Stimulated activated CD4-positive, alpha-beta T cell treated with anti-CD3 and anti-CD28 coated beads, Interleukin-1b, Interleukin-23, amount 100 ng/mL, for 48 hours (primary cell): ENCODE measurements around the gene SETD6.

ENCODE experiments used
- DNase-seq: peaks from one replicate; pipeline ENCODE4 v3.0.0-alpha.2; 2020

The SETD6 gene

DNA sequence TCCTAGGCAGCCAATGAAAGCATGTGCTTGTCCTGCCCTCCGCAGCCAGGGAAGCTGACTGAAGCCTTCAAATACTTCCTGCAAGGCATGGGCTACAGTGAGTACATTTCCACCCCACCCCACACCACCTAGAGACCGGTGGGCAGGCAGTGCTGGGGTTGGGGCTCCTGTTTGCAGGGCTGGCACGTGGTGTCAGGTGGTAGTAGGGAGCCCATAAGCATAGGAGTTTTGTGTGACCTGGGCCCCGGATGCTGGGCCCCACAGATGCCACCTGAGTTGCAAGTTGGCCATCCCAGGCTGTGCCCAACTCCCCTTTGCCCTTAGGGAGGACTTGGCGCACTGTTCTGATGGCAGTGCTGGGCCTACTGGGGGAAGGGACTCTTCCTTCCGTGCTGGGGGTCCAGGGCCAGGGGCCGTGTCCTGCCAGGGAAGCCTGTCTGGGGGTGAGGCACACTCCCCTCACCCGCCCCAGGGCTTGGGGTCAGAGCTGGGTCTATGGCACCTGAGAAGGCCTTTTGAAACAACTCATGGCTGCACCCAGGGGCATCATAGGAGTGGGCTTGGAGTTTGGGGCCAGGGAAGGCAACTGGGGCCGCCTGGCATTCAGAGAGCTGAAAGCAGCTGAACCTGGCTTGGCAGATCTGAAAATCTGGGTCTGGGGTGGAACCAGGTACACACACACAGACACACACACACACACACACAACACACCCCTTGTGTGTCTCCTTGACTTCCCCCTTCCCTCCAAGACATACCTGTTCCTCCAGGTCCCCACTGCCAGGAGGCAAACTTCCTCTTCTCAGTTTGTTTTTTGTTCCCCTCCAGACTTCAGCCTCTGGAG is 5.8 kb upstream of the SETD6 start:
- no peak for DNase-seq

DNA sequence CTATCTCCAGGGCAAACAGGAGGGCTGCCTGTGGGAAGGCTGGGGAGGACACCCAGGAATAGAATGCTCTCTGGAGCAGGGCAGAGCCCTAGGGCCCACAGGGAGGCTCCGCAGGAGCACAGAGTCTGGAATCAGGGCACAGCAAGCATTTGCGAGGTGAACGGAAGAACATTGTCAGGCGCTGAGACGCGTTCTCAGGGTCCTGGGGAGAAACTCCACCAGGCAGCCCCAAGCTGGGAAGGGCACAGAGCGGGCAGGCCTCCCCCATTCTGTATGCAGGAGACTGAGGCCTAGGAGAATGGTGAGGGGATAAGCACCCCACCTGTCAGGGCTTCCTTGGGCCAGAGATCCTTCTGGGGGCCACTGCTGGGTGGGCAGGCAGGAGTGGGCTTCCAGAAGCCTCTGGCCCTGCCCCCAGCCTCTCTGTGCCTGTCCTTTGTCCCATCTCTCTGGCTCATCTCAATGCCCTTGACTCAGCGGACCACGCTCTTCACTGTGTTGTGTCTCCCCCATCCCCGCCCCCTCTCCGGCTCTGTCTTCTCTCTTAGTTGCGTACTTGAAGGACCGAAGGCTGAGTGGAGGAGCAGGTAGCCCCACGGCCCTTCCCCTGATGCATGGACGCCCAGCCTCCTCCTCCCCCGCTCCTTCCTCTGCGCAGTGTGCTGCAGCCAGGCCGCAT is 5.1 kb upstream of the SETD6 start:
- DNase-seq: no peak

DNA sequence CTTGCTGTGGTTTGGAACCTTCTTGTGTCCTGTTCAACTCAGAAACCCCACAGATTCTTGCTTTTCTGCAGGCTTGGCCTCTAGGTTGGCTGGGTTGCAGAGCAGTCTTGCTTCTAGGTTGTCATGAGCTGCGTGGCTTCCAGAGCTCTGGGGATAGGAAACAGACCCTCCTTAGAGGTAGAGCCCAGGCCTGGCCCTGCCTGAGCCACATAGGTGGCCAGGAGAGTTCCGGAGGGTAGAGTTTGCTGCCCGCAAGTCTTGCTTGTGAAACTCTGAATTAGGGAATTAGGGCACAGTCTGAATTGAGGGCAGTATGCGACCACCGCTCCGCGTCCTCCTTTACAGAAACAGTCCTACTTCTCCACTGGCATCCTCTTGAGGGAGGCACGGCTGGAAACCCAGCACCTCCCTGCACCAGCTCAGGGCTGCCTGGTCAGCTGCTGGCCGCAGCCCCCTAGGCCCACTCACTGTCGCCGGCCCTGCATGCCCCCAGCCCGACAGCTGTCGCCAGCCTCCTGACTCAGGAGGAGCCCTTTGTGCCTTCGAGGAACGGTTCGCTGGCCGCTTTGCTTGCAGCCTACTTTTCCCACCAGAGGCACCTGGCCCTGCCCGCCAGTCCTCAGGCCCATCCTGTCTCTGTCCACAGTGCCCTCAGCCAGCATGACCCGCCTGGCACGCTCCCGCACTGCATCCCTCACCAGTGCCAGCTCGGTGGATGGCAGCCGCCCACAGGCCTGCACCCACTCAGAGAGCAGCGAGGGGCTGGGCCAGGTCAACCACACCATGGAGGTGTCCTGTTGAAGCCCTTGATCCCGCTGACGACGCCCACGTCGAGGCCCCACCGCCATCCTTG is 4.3 kb upstream of the SETD6 start:
- no peak for DNase-seq

DNA sequence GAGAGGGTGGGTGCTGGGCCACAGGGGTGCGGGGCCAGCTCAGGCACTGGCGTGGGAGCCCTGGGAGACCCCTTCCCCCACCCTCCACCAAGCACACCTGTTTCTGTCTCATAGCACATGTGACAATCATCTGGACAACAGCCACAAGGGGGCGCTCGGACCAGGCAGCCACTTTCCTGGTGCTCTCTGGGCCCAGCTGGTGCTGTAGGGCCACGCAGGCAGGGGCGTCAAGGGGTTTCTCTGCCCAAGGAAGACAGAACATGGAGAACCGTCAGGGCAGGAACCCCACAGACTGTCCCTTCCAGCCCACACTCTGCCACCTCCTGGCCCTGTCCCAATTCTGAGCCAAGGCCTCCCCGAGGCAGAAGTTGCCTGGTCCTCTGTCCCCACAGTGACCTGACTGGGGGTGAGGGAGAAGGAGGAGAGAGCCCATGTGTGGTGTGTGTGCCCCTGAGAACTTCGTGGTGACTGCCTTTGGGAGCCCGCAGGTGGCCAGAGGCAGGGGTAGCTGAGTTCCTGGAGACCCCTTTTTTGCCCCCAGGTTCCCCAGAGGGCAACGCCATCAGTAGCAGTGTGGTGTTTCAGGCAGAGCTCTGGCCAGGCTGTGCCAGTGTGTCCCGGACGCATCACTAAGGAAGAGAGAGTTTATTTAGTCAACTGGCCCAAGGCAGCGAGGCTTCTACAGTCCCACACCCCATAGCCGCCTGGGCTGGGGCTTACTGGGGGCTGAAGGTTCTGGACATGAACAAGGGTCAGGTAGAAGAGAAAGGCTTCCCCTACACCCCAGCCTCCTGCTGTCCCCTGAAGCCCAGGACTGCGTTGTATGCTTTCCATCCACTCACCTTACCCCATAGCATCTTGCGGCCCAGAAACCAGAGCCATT is 3.1 kb upstream of the SETD6 start:
- peak; percentile 83 for DNase-seq

DNA sequence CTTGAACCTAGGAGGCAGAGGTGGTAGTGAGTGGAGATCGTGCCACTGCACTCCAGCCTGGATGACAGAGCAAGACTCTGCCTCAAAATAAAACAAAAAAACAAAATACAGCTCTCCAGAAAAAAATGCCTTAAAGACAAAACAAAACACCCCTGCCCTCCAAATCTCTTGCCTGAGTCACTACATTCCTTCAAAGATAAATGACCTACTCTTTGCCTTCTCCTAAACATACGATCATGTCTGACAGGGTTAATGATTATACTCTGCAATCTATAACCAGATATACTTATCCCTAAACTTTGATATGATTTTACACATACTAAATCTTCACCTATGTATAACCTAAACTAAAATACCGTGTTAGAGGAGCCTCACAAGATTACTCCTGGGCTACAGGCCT is 1.4 kb upstream of the SETD6 start:
- DNase-seq: no peak

DNA sequence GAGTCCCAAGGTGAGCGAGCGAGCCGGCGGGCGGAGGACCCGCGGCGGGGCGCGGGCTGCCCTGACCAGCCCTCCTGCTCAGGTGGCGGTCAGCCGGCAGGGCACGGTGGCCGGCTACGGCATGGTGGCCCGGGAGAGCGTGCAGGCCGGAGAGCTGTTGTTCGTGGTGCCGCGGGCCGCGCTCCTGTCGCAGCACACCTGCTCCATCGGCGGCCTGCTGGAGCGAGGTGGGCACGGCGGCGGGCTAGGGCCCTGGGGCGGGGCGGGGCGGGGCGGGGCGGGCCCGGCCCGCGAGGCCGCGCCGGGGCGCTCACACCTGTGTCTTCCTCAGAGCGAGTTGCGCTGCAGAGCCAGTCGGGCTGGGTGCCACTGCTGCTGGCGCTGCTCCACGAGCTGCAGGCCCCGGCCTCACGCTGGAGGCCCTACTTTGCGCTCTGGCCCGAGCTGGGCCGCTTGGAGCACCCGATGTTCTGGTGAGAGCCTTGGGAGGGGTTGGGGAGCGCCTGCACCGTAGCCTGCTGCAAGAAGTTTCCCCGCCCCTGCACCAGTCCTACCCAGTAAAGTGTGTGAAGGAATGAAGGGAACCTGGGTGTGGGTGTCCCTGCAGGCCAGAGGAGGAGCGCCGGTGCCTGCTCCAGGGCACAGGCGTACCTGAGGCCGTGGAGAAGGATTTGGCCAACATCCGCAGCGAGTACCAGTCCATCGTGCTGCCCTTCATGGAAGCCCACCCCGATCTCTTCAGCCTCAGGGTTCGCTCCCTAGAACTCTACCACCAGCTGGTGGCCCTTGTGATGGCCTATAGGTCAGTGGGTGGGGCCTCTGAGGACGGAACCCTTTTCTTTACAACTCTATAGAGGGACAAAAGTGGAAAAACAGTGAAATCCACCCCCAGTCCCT is 802 bp downstream of the SETD6 start:
- DNase-seq: peak; percentile 44

DNA sequence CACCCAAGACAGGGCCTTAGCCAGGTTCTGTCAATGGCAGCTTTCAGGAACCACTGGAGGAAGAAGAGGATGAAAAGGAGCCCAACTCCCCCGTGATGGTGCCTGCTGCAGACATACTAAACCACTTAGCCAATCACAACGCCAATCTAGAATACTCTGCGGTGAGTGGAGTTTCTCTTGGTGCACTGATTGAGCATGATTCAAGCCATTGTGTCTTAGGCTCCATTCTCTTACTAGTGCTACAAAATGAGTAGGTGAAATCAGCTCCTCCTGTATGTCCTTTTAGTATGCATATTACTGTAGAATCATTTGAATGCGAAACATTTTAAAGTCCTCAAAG is 1.4 kb downstream of the SETD6 start:
- no peak for DNase-seq

DNA sequence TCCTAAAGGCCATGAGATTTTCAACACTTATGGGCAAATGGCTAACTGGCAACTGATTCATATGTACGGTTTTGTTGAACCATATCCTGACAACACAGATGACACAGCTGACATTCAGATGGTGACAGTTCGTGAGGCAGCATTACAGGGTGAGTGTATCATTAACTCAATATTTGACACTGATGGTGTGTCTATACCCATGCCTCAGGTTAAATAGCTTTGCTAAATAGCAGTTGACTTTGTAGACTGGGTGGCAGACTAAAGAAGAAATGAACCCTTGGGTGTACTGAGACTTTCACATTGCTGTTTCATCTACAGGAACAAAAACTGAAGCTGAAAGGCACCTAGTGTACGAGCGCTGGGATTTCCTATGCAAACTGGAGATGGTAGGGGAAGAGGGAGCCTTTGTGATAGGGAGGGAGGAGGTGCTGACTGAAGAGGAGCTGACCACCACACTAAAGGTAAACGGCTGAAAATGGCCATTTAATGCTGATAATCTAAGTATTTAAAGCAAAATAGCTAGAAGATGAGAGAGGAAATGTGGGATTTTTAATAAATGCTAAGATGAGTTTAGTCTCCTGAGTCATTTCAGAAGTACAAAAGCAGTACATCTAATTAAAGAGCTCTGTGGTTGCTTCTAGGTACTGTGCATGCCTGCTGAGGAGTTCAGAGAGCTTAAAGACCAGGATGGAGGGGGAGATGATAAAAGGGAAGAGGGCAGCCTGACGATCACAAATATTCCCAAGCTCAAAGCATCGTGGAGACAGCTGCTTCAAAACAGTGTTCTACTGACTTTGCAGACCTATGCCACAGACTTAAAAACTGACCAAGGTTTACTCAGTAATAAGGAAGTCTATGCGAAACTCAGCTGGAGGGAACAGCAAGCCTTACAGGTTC is 3.0 kb downstream of the SETD6 start:
- DNase-seq: no peak

DNA sequence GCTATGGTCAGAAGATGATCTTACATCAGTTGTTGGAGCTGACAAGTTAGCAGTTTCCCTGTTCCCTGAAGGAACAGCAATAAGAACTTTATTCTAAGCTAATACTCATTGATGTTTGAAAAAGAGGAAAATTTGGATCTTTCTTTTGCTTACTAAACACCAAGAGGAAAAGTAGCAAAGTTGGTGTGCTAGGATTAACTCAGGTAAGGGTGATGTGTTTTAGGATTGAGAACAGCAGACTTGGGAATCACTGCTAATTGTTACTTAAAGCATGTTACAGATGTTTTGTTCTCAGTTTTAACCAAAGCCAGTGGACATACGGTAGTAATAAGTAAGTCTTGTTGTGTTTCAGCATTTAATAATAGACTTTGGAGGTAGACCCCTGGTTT is 3.7 kb downstream of the SETD6 start:
- DNase-seq: no peak

DNA sequence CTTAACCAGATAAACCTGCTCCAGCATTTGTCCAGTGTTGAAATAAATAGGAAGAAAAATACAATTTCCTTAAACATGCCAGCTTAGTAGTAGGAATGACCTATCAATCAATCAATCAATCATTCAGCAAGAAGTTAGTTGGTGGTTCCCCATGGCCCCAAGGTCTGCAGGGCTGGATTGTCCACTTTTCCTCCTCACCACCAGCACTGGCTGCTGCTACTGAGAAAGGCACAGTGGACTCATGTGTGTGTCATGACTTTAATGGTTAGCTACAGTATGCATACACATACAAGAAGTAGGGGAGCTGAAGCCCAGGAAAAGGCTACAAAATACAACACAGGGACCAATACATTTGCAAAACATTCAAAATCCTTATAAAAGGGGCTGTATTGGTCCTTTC is 4.4 kb downstream of the SETD6 start:
- DNase-seq: no peak

DNA sequence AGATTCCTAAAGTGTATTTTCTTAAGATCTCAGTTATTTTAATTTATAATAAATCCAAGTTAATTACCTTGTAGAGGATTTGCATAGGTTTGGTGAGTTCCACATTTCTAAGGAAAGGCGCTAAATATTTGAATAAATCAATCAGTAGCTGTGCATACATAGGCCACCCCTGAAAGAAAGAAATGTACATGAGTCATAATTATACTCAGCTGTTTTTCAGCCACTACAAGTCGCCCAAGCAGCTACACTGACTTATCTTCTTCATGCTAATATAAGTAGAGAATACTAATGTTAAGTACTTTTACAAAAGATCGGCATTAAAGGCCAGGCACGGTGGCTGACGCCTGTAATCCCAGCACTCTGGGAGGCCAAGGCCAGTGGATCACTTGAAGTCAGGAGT is 14.9 kb downstream of the SETD6 start:
- DNase-seq: no peak

DNA sequence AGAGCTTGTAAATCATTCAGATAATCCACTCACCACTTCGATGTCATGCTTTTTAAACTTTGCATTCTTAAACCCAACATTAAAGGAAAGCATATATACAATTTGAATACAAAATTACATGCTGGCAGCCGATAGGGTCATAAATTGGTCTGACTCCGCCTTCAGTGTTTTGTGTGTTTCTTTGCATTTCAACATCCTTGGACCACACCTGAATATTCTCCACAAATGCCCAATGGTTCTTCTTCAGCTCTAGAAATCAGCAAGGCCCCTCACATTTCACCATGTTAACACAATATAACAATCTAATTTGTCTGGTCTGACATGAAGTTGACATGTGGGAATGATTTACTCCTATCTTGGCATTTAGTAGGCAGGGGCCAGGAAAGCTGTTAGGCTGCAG is 17.1 kb downstream of the SETD6 start:
- no peak for DNase-seq

DNA sequence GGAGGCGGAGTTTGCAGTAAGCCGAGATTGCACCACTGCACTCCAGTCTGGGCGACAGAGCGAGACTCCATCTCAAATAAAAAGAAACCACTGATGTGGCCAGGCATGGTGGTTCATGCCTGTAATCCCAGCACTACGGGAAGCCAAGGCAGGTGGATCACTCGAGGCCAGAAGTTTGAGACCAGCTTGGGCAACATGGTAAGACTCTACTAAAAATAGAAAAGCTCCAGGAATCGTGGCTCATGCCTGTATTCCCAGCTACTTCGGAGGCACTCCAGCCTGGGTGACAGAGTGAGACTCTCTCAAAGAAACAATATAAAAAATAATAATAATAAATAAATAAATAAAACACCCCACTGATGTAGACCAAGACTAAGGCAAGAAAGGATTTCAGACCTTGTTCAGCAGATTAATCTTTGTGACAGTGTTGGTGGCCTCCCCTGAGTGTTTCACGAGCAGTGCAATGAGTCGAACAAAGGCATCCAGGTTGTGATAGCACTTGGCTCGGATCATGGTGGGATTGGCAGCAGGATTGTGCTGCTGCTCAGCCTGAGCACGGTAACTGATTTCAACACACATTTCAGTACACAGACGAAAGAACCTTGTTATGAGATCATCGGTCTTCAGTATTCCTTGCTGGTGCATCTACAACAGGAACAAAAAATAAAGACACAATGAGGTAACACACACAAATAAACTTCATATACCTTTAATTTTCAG is 18.6 kb downstream of the SETD6 start:
- DNase-seq: no peak

DNA sequence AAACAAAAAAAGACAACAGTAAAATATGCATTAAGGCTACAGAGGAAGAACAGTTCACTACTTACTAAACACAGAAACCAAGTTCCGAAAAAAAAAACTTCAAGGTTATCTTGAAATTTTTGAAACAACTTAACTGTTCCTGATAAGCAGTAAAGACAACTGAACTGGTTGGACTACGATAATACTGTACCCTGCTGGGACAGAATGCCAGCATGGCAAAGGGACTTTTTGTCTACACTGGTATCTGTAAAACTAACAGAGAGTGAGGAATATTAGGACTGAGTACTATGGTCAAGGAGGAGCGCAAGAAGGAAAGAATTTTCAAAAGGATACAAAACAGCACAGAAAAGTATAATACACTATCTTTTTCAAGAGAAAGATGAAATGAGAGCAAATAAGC is 19.8 kb downstream of the SETD6 start:
- DNase-seq: no peak

DNA sequence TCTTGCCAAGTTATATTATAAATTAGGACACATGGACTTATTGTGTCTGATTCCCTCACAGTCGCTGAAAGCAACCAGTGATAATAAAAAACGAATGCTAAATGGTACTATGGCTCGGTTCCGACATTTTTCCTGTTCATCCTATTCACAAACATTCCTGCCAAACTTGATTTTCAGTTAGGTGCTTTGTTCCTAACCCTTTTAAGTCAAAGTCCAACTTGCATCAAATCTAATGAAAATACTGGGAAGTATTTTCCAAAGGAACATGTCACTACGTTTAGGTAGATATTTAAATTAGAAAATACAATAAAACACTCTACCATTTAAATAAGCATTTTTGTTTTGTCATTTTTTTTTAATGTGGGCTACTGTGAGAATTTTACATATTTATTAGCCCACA is 21.0 kb downstream of the SETD6 start:
- no peak for DNase-seq

DNA sequence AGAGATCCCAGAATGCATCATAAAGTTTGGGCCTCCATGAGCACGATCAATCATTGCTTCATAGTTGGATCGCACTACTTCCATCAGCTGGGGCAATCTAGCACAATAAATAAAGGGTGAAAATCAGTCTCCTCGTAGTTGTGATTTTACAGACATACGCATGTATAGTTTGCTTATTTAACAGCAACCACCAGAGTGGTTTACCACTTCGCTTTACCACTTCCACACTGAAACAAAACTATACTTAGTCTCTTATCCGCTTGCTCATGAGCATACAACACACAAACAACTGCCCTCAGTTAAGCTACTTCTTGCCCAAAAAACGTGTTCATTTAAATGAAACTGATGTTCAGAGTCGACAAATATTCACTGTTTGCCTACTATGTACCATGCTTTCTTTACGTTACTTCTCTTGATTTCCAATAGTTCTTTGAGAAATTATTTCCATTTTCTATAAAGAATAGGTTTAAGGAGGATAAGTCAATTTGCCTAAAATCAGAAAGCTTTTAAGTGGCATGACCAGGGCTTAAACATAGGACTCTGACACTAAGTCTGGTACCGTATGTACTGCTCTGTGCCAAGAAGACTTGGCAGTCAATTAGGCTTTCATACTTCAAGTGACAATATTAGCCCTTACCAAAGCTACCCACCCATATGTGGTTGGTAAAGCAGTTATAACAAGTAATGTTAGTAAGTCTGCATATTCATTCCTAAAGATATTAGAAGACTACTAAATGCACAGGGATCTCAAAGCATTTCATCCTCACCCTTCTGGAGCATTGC is 22.0 kb downstream of the SETD6 start:
- DNase-seq: no peak

DNA sequence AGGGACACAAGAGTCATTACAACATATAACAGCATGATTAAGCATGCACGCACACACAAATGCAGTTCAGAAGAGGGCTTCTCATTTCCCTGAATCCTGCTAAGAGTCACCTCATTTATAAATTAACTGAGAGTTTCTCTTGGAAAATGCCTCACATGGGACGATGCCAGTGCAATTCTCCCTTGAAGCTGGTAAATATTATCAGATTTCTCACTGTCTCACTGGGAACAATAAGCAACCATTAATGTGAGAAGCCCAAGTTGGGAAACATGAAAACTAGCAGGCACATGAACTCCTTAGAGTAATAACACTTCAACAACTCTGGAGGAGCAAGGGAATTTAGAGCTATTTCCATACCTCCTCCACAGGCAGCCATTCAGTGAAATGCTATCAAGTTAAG is 26.4 kb downstream of the SETD6 start:
- DNase-seq: no peak

DNA sequence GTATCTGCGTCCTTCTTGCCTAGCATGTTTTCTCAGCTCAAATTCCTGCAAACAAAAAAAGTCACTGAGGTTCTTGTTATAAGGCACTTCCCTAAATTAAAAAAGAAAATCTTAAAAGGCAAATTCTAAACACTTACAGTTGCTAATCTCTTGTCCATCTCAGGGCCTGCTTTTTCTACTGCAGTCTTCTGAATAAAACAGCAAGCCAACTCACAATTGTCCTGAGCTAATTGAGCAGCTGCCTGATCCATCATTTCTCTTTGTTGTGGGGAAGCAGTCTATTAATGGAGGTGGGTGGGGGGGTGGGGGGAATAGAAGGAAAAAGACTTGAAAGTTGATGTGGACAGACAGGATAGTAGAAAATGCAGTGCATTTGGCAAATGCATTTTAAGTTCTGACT is 27.0 kb downstream of the SETD6 start:
- no peak for DNase-seq

DNA sequence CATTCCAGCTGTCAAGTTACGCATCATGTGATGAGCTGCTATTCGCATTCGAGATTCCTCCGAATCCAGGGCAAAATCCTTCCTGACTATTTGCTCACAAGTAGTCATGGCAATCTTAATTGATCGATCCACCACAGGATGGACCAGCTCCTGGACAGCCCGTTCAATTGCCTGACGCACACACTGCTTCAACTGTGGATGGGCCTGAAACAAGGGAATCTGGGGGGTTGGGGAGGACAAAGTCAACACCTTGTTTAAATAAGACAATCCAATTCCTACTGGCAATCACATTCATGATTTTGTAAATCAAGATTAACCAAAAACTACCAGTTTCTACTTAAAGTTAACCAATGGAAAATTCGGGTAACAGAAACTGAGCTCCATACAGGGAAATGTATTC is 28.4 kb downstream of the SETD6 start:
- no peak for DNase-seq
